Tracheal epithelial cell (primary cell): ENCODE measurements around the gene TMEM39A. TPM values are rescaled to one million over a fixed set of nuclear protein-coding genes. Genes with fewer than 3 reads are reported as not detected.

Experiments used
- total RNA-seq: library from RNA; depleted of rRNA; stranded (reverse); fragments of >200 nt; gene quantifications from 2 replicates; pipeline ENCODE4 v1.2.1, GENCODE V29; 2014

The TMEM39A gene
- total RNA-seq, result 21.1 and 29.6 TPM in 2 replicates

GRCh38 chr3:119463171-119464169 lies at the start of gene TMEM39A:
Gene TMEM39A (minus strand): TSS chr3:119463615. CDS start chr3:119462074, 1,541 bp downstream.

DNA sequence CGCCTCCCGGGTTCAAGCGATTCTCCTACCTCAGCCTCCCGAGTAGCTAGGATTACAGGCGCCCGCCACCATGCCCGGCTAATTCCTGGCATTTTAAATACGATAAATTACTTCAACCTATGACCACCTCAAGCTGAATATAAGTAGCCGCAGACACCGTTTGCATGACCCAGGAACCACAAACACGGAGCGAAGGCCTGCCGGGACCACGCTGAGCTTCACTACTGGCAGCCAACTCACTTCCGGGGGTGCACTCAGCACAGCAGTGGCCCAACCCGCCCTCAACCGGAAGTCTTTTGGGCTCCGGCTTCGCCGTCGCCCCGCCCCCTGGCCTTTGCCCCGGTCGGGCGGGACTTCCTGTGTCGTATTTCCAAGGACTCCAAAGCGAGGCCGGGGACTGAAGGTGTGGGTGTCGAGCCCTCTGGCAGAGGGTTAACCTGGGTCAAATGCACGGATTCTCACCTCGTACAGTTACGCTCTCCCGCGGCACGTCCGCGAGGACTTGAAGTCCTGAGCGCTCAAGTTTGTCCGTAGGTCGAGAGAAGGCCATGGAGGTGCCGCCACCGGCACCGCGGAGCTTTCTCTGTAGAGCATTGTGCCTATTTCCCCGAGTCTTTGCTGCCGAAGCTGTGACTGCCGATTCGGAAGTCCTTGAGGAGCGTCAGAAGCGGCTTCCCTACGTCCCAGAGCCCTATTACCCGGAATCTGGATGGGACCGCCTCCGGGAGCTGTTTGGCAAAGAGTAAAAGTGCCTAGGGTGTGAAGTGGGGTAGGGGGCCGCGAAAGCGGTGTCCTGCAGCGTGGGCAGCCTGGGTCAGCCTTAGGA lies 35.0 kb upstream of the TMEM39A start, which contains the start of gene TIMMDC1:
TSS of gene TIMMDC1 (plus strand) at position 362 of the 826 bp plus-strand sequence. CDS start at position 549, 187 bp downstream.

Other genes with a start within 250 kb of the TMEM39A start
- 25.3 and 30.1 TPM in 2 replicates for gene B4GALT4, start 222.7 kb downstream of the TMEM39A start, total RNA-seq
- 0.43 and 4.1 TPM in 2 replicates for gene ARHGAP31, start 169.2 kb downstream of the TMEM39A start, total RNA-seq
- gene POGLUT1, start 5.3 kb upstream of the TMEM39A start, total RNA-seq, result 18.1 and 19.2 TPM in 2 replicates
- 45.5 and 57.3 TPM in 2 replicates for gene TIMMDC1, start 34.9 kb upstream of the TMEM39A start, total RNA-seq
- gene CD80, start 96.0 kb upstream of the TMEM39A start, total RNA-seq, result under 0.01 TPM in 1 of 2 replicates, not detected in the other
- gene ADPRH, start 115.9 kb upstream of the TMEM39A start, total RNA-seq, result 1.1 and 1.7 TPM in 2 replicates
- gene PLA1A, start 134.3 kb upstream of the TMEM39A start, total RNA-seq, result under 0.01 and 0.96 TPM in 2 replicates
- not detected in 2 replicates for gene POPDC2, start 197.0 kb upstream of the TMEM39A start, total RNA-seq
- 11.3 and 13.3 TPM in 2 replicates for gene COX17, start 213.8 kb upstream of the TMEM39A start, total RNA-seq
- 0.48 TPM in 1 of 2 replicates, not detected in the other for gene CFAP91, start 239.4 kb upstream of the TMEM39A start, total RNA-seq